Measurements from ENCODE around the gene LAD1.

DNA sequence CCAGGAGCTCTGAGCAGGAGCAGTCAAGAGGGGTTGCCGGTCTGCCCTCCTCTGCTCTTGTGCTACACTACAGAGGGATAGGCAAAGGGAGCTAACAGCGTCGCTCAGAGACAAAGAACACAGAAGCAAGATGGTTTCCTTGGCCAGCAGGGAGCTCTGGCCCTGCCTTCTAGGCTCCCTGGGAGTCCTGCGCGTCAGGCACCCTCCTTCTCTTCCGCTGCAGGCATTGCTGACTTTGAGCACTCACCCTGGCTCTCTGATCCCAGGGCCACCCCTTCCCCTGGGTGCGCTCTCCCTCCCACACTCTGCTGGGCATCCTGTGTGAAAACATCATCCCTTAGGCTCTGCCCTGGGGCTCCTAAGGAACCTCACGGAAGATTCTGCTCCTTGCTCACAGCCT lies 21.9 kb upstream of the LAD1 start:
- TF ChIP-seq, protein P1, sequence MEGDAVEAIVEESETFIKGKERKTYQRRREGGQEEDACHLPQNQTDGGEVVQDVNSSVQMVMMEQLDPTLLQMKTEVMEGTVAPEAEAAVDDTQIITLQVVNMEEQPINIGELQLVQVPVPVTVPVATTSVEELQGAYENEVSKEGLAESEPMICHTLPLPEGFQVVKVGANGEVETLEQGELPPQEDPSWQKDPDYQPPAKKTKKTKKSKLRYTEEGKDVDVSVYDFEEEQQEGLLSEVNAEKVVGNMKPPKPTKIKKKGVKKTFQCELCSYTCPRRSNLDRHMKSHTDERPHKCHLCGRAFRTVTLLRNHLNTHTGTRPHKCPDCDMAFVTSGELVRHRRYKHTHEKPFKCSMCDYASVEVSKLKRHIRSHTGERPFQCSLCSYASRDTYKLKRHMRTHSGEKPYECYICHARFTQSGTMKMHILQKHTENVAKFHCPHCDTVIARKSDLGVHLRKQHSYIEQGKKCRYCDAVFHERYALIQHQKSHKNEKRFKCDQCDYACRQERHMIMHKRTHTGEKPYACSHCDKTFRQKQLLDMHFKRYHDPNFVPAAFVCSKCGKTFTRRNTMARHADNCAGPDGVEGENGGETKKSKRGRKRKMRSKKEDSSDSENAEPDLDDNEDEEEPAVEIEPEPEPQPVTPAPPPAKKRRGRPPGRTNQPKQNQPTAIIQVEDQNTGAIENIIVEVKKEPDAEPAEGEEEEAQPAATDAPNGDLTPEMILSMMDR (IDR thresholded peaks at IDR 0.05; ENCODE audit: poor library complexity): no peak
- TF ChIP-seq EZH2phosphoT487 (IDR thresholded peaks at IDR 0.05; ENCODE audit: low read depth, severe bottlenecking, unreplicated experiment): no peak

Measured in hepatocyte (in vitro differentiated cells).